ENCODE results near the gene KAZN.

Gene KAZN

GRCh38 chr1:14769486-14770274 lies 171.2 kb downstream of the KAZN start:
- no peak for DNase-seq (ENCODE audit: low read depth in 2 of 2)

GRCh38 chr1:14773396-14774025 lies 175.0 kb downstream of the KAZN start:
- no peak for DNase-seq (ENCODE audit: low read depth in 2 of 2)

GRCh38 chr1:14774225-14774624 lies 175.7 kb downstream of the KAZN start:
- DNase-seq (ENCODE audit: low read depth in 2 of 2), result no peak

- DNase-seq (ENCODE audit: low read depth in 2 of 2), result no peak
These were observed 176.5 kb downstream of the KAZN start for GRCh38 chr1:14774988-14775387.

- no peak for DNase-seq (ENCODE audit: low read depth in 2 of 2)
These were observed 176.9 kb downstream of the KAZN start for GRCh38 chr1:14775434-14775833.

- no peak for DNase-seq (ENCODE audit: low read depth in 2 of 2)
These were observed 179.3 kb downstream of the KAZN start for GRCh38 chr1:14777516-14778506.

GRCh38 chr1:14778541-14778897 lies 180.0 kb downstream of the KAZN start:
- DNase-seq (ENCODE audit: low read depth in 2 of 2), result no peak

GRCh38 chr1:14778898-14779865 lies 180.7 kb downstream of the KAZN start:
- DNase-seq (ENCODE audit: low read depth in 2 of 2), result no peak

- DNase-seq (ENCODE audit: low read depth in 2 of 2), result no peak
These were observed 181.8 kb downstream of the KAZN start for GRCh38 chr1:14780271-14780670.

- no peak for DNase-seq (ENCODE audit: low read depth in 2 of 2)
These were observed 183.3 kb downstream of the KAZN start for GRCh38 chr1:14781811-14782210.

- DNase-seq (ENCODE audit: low read depth in 2 of 2), result no peak
These were observed 184.5 kb downstream of the KAZN start for GRCh38 chr1:14782741-14783591.

- DNase-seq (ENCODE audit: low read depth in 2 of 2), result no peak
These were observed 185.1 kb downstream of the KAZN start for GRCh38 chr1:14783592-14783886.

- DNase-seq (ENCODE audit: low read depth in 2 of 2), result no peak
These were observed 186.6 kb downstream of the KAZN start for GRCh38 chr1:14784790-14785773.

- DNase-seq (ENCODE audit: low read depth in 2 of 2), result no peak
These were observed 187.7 kb downstream of the KAZN start for GRCh38 chr1:14786109-14786675.

- DNase-seq (ENCODE audit: low read depth in 2 of 2), result no peak
These were observed 188.2 kb downstream of the KAZN start for GRCh38 chr1:14786681-14787080.

GRCh38 chr1:14787604-14788003 lies 189.1 kb downstream of the KAZN start:
- DNase-seq (ENCODE audit: low read depth in 2 of 2), result no peak

GRCh38 chr1:14788080-14788479 lies 189.6 kb downstream of the KAZN start:
- DNase-seq (ENCODE audit: low read depth in 2 of 2), result no peak

GRCh38 chr1:14790982-14791381 lies 192.5 kb downstream of the KAZN start:
- DNase-seq (ENCODE audit: low read depth in 2 of 2), result no peak

- DNase-seq (ENCODE audit: low read depth in 2 of 2), result no peak
These were observed 193.2 kb downstream of the KAZN start for GRCh38 chr1:14791654-14792053.
